ENCODE results near the gene C1QTNF9.
A peak's percentile ranks its signal among the peaks of the same experiment; 100 is the strongest.
"Not testable (repeated sequence)": the region's sequence is repeated elsewhere in the genome, so short reads cannot be mapped to it uniquely, and the experiment has no call there.

The C1QTNF9 gene

DNA sequence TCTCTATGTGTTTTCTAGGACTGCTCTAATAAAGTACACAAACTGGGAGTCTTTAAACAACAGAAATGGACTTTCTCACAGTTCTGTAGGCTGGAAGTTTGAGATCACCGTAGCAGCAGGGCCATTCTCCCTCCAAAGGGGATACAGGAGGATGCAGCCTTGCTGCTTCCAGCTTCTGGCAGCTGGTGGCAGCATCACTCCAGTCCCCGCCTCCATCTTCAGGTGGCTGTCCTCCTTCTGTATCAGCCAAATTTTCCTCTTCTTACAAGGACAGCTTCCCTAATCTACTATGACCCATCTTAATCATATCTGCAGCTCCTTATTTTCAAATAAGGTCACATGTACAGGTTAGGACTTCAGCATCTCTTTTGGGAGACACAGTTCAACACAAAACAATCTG lies 13.1 kb downstream of the C1QTNF9 start:
- not testable (repeated sequence) for H3K9me2 ChIP-seq (replicated peaks; ENCODE audit: control insufficient read depth, low read length); H4K20me1 ChIP-seq (ENCODE audit: control insufficient read depth, insufficient read depth, low read depth, low read length); H3K79me2 ChIP-seq (ENCODE audit: control insufficient read depth, low read length); H3K4me2 ChIP-seq (ENCODE audit: low read length); H3K4me1 ChIP-seq (ENCODE audit: control insufficient read depth, low read length); H3K27me3 ChIP-seq (ENCODE audit: control insufficient read depth, low read length); H3K27ac ChIP-seq (ENCODE audit: low read depth, low read length); H3K4me3 ChIP-seq (ENCODE audit: low read length); H3F3A ChIP-seq (ENCODE audit: control insufficient read depth, insufficient read depth); H3K36me3 ChIP-seq (ENCODE audit: control insufficient read depth, low read length); H3K9me3 ChIP-seq (ENCODE audit: control insufficient read depth, insufficient read depth, low read length)
- TF ChIP-seq, protein P1, sequence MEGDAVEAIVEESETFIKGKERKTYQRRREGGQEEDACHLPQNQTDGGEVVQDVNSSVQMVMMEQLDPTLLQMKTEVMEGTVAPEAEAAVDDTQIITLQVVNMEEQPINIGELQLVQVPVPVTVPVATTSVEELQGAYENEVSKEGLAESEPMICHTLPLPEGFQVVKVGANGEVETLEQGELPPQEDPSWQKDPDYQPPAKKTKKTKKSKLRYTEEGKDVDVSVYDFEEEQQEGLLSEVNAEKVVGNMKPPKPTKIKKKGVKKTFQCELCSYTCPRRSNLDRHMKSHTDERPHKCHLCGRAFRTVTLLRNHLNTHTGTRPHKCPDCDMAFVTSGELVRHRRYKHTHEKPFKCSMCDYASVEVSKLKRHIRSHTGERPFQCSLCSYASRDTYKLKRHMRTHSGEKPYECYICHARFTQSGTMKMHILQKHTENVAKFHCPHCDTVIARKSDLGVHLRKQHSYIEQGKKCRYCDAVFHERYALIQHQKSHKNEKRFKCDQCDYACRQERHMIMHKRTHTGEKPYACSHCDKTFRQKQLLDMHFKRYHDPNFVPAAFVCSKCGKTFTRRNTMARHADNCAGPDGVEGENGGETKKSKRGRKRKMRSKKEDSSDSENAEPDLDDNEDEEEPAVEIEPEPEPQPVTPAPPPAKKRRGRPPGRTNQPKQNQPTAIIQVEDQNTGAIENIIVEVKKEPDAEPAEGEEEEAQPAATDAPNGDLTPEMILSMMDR (IDR thresholded peaks at IDR 0.05; ENCODE audit: low read depth, low read length, poor library complexity, severe bottlenecking), result peak; percentile 18

DNA sequence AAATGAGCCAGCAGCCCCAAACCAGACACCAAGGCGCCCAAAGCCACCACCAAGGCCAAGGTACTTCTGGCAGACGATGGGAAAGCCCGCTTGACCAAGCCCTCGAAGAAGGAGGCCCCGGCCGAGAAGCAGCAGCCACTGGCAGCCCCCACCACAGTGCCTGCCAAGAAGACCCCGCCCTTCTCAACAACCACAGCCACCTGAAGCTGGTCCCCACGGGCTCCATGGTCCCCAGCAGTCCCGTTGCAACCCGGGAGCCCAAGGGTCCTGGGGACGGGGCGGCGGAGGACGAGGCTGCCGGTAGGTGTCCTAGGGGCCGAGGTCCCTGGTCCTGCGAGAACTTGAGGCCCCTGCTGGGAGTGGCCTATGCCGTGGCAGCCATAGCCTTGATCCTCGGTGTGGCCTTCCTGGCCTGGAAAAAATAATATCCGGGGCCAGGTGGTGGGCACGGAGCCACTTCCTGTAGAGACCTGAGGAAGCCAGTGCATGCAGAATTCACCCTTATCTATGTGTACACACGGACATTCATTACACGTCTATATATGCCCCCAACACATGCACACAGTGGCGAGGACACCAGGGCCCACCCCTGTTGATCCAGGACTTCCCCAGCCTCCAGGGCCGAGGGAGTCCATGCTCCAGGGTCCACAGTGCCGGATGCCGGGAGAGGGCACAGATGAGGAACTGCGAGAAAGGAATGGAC lies 13.8 kb downstream of the C1QTNF9 start:
- no peak for TF ChIP-seq EZH2phosphoT487 (IDR thresholded peaks at IDR 0.05; ENCODE audit: borderline replicate concordance, low read length)
- TF ChIP-seq, protein P1 (IDR thresholded peaks at IDR 0.05; ENCODE audit: low read depth, low read length, poor library complexity, severe bottlenecking), result no peak
- H3K4me1 ChIP-seq (ENCODE audit: control insufficient read depth, low read length), result no peaks in the 10 kb centered on the region

DNA sequence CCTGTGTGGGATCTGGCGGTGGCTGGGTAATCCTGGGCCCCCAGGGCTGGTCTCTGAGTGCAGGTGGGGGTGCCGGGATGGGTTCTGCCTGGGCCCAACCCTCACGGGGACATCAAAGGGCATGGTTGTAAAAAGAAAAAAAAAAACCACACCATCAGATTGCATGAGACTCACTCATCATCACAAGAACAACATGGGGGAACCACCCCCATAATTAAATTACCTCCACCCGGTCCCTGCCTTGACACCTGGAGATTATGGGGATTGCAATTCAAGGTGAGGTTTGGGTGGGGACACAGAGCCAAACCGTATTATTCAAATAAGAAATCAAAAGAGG lies 14.3 kb downstream of the C1QTNF9 start:
- no peaks in the 10 kb centered on the region for H3F3A ChIP-seq (ENCODE audit: control insufficient read depth, insufficient read depth)
- no peaks in the 10 kb centered on the region for H3K9me3 ChIP-seq (ENCODE audit: control insufficient read depth, insufficient read depth, low read length)
- H3K27ac ChIP-seq (ENCODE audit: low read depth, low read length), result no peak overlapping the region
- no peak overlapping the region for H3K4me3 ChIP-seq (ENCODE audit: low read length)
- no peaks in the 10 kb centered on the region for H3K9me2 ChIP-seq (replicated peaks; ENCODE audit: control insufficient read depth, low read length)
- no peaks in the 10 kb centered on the region for H3K79me2 ChIP-seq (ENCODE audit: control insufficient read depth, low read length)
- no peaks in the 10 kb centered on the region for H4K20me1 ChIP-seq (ENCODE audit: control insufficient read depth, insufficient read depth, low read depth, low read length)
- no peaks in the 10 kb centered on the region for H3K27me3 ChIP-seq (ENCODE audit: control insufficient read depth, low read length)
- H3K36me3 ChIP-seq (ENCODE audit: control insufficient read depth, low read length), result no peaks in the 10 kb centered on the region
- H3K4me2 ChIP-seq (ENCODE audit: low read length), result no peak overlapping the region
- no peaks in the 10 kb centered on the region for H3K4me1 ChIP-seq (ENCODE audit: control insufficient read depth, low read length)
- no peak for TF ChIP-seq EZH2phosphoT487 (IDR thresholded peaks at IDR 0.05; ENCODE audit: borderline replicate concordance, low read length)
- TF ChIP-seq, protein P1 (IDR thresholded peaks at IDR 0.05; ENCODE audit: low read depth, low read length, poor library complexity, severe bottlenecking), result no peak

More for the DNA sequence above, 13.8 kb downstream of the C1QTNF9 start:
- Histone ChIP-seq H4K20me1 (ENCODE audit: control insufficient read depth, insufficient read depth, low read depth, low read length) (no peaks in the 10 kb centered on the region), H3K9me3 (ENCODE audit: control insufficient read depth, insufficient read depth, low read length) (no peaks in the 10 kb centered on the region), H3K27ac (ENCODE audit: low read depth, low read length) (no peak overlapping the region), H3K79me2 (ENCODE audit: control insufficient read depth, low read length) (no peaks in the 10 kb centered on the region), H3K36me3 (ENCODE audit: control insufficient read depth, low read length) (no peaks in the 10 kb centered on the region), H3K27me3 (ENCODE audit: control insufficient read depth, low read length) (no peaks in the 10 kb centered on the region), H3F3A (ENCODE audit: control insufficient read depth, insufficient read depth) (no peaks in the 10 kb centered on the region), H3K4me2 (ENCODE audit: low read length) (no peak overlapping the region), H3K4me3 (ENCODE audit: low read length) (no peak overlapping the region), H3K9me2 (replicated peaks; ENCODE audit: control insufficient read depth, low read length) (no peaks in the 10 kb centered on the region)

DNA sequence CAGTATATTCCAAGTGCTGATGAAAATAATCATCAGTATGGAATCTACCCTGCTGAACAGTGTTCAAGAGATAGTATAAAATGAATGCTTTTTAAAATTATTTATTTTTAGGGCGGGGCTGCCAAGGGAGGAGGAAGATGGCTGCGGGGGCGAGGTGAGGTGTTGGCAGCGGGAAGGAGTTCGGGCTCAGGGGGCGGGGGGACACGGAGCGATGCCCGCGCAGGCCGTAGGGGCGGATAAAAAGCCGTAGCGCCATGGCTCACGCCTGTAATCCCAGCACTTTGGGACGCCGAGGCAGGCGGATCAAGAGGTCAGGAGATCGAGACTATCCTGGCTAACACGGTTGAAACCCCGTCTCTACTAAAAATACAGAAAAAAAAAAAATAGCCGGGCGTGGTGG lies 18.2 kb downstream of the C1QTNF9 start:
- H4K20me1 ChIP-seq (ENCODE audit: control insufficient read depth, insufficient read depth, low read depth, low read length); H3K4me1 ChIP-seq (ENCODE audit: control insufficient read depth, low read length); H3K79me2 ChIP-seq (ENCODE audit: control insufficient read depth, low read length); H3K4me3 ChIP-seq (ENCODE audit: low read length); H3K27ac ChIP-seq (ENCODE audit: low read depth, low read length); H3K4me2 ChIP-seq (ENCODE audit: low read length); H3K9me3 ChIP-seq (ENCODE audit: control insufficient read depth, insufficient read depth, low read length); H3K9me2 ChIP-seq (replicated peaks; ENCODE audit: control insufficient read depth, low read length); H3K27me3 ChIP-seq (ENCODE audit: control insufficient read depth, low read length); H3K36me3 ChIP-seq (ENCODE audit: control insufficient read depth, low read length); H3F3A ChIP-seq (ENCODE audit: control insufficient read depth, insufficient read depth): not testable (repeated sequence)

Data from DOHH2 (cell line).